ENCODE data around the gene CEP72.

Gene CEP72

GRCh38 chr5:661891-662750 lies 50.0 kb downstream of the CEP72 start:
- no peak for DNase-seq

GRCh38 chr5:662751-663435 lies 50.8 kb downstream of the CEP72 start:
- no peak for DNase-seq

- DNase-seq, result no peak
These were observed 51.5 kb downstream of the CEP72 start for GRCh38 chr5:663436-664342.

- no peak for DNase-seq
These were observed 52.3 kb downstream of the CEP72 start for GRCh38 chr5:664343-664993.

DNA sequence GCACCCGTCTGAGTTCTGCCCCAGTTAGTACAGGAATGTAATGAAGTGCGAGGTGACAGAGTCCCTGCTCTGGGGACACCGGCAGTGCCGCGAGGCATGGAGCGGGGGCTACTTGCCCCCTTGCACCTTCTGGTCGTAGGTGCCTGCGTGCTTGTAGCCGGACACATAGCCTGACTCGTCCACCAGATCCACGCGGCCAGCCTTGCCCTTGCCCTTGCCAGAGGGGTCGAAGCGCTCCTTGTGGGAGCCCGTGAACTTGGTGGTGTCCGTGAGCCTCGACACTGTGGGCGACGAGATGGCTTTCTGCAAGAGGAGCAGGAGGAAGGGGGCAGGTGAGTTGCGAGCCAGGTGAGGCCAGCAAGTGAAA lies 52.8 kb downstream of the CEP72 start:
- DNase-seq, result no peak

GRCh38 chr5:665541-665955 lies 53.4 kb downstream of the CEP72 start:
- DNase-seq, result no peak

- no peak for DNase-seq
These were observed 54.0 kb downstream of the CEP72 start for GRCh38 chr5:665956-666711.

- DNase-seq, result peak; percentile 54
These were observed 54.8 kb downstream of the CEP72 start for GRCh38 chr5:666816-667498.

DNA sequence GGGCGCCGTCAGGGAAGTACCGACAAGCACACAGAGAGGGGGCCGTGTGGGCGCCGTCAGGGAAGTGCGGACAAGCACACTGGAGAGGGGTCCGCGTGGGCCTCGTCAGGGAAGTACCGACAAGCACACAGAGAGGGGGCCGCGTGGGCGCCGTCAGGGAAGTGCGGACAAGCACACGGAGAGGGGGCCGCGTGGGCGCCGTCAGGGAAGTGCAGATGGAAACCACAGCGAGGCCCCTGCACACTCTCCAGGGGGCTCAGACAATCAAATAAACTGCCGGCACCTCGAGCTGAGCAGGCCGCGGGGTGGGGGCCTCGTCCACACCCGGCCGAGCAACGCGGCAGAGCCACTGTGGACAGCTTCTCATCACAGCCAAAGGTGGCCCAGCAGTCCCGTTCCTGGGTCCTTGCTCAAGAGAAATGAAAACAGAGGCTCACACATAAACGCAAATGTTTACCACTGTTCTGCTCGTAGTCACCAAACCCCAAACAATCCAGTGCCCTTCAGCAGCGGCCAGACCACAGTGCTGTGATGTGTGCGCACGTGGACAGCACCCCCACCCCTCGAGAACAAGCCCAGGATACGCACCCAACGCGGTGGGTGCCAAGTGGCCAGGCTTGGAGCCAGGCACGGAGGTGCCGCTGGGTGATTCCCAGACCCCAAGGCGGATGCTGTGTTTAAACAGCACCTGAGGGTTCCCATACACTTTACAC lies 56.3 kb downstream of the CEP72 start:
- DNase-seq, result no peak

DNA sequence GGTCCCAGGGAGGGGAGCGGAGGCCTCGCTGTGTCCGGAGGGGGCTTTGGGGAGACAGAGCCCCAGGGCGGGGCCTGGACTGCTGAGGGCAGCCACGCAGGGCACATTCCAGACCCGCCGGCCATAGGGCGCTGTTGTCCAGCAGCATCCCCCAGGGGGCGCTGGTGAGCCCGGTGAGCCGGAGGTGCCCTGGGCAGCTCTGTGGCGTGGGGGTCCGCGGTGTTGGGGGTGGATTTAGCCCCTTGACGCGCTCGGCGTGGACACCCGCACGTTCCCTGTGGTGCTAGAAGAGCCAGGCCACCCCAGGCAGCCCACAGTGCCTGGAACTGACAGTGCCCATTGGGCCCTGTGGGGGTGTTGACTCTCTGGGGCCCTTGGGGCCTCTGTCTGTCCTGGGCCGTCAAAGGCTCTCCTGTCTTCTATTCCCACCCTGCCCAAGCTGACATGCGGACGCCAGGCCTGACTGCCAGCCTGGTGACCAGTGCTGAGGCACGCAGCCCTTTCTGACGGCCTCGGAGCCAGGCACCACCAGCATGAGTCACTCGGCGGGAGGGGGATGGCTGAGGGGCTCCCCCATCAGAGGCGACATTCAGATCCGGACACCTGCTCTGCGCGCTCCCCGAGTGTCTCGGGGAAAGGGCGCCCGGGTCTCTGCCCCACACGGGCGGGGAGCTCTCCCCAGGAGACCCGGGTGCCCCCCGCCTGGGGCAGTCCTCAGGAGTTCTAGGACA lies 57.1 kb downstream of the CEP72 start:
- no peak for DNase-seq

GRCh38 chr5:669842-670395 lies 57.8 kb downstream of the CEP72 start:
- DNase-seq, result no peak

DNA sequence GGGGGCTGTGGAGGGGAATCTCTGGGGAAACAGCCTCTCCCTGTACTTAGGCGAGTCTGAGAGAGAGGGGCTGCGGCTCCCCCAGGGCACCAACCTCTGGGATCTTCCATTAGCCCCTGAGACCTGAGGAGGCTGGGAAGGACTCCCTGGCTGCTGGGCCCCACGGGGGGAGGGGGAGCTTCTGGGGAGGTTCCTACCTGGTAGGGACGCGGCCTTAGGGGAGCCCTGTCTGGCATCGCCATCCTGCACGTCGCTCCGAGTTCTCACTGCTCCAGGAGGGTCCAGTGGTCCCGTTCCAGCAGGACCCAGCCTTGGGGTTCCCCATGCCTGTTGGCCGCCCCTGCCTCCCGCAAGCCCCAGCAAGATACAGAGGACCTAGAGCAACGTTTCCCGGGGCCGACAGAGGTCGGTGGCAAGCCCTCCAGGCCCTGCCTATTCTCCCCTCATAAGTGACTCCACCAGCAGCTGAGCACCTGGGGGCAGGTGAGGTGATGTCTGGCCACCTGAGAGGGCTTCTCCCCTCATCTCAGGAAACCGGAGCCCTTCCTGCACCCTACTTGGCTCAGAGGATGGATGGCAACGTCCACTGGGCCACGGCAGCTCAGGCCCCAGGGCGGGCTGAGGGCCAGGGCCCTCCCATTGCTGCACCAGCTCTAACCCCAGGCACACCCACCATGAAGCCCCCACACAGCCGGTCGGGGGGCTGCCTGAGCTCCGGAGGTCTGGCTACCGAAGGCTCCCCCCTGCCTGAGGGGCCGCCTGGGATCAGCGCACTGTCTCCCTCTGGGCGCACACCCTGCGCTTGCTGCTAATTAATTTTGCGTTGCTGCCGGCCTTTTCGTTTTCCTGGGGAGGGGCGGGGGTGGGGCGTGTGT lies 58.5 kb downstream of the CEP72 start:
- DNase-seq, result no peak

DNA sequence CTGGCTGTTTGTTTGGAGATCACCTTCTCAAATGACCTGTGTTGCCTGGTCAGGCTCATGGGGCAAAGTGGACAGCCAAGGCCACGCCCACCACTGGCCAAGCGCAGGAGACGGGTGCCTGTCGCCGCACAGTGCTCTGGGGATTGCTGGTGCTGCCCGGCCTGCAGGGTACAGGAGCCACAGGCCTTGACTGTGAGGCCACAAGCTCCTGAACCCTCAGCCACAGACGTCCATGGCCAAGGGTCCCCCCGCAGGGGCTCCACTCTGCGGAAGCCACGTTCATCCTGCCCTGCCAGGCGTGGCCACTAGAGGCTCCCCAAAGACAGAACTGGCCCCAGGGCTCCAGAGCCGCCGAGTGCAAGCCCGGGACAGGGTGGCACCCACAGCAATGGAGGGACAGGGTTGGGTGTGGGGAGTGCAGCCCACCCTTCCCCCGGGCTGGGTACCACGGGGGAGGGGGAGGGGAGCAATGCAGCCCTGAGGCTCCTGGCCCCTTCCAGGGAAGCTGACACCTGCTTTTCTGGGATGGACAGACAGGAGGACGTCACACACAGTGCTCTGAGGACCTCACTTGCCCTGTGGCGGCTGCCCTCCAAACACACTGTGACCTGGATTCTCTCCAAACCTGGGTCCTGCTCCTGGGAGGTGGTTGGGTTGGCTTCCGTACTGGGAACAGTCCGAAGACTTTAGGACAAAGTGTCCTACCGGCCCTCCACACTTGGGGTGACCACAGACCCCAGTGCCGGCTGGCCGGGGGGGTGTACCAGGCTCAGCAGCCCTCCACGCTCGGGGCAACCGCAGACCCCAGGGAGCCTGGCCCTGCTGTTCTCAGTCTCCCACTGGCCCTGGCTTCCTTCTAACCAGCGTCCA lies 59.6 kb downstream of the CEP72 start:
- DNase-seq, result no peak

- peak; percentile 67 for DNase-seq
These were observed 60.4 kb downstream of the CEP72 start for GRCh38 chr5:672329-673160.

DNA sequence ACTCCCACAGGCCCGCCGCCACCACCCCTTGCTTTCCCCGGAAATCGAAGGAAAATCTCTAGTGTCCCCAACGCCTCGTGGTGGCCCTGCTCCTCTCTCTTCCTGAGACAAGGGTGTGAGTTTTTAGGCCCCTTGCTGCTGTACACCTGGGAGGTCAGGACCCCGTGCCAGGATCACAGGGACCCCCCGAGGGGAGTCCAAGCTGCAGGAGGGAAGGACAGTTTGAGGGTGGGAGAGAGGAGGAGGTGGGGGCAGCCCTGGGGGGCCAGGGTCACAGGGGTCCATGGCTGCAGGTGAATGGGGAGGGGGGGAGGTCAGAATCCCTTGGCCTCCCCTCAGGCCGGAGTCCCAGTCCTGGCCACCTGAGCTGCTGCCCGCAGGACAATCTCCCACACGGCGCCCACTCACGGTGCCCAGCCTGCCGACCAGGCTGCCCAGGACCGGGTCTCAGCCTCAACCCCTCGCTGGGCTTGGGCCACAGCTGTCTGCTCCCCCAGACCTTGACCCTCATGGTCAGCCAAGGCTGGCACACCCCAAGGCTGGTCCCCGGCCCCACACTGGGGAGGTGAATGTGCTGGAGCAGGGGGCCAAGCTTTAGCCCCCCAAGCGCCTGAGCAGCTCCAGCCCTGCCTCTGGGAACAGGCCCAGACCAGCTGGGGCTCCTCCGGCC lies 61.2 kb downstream of the CEP72 start:
- no peak for DNase-seq
